ENCODE results near the gene ATP10A.

Gene ATP10A

DNA sequence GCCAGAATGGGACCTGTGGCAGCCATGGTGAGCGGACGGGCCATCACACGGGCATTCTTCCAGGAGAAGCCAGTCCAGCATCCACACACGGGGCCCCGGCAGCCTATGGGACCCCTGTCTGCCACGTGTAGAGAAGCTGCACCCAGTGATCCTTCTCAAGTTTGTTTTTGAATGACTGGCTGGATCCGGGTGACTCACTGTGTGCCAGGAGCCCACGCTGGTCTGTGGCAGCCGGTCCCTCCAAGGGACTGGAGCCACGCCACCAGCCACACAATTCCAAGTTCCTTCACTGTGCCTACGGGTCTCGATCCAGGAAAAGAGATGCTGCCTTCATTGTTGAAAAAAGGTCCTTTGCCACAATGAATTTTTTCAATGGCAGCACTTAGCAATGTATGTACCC is 58.1 kb downstream of the ATP10A start:
- Histone ChIP-seq H3K9ac (no peak overlapping the region), H3K4me3 (no peak overlapping the region), H3K27me3 (no peaks in the 10 kb centered on the region), H3K4me1 (peaks cover 78% of the 10 kb centered on the region), H4K20me1 (peaks cover 7% of the 10 kb centered on the region; the same call in 1 of the 2 replicates), H3K9me3 (no peaks in the 10 kb centered on the region), H3K27ac (no peak overlapping the region), H3K4me2 (peak overlapping the region; percentile 5; the same call in 1 of the 2 replicates), H3K36me3 (0 out of 2 replicates have a peak, but pooled peaks cover 3% of the 10 kb centered on the region)
- no peak for TF ChIP-seq Cebpa-rat (IDR thresholded peaks at IDR 0.05)

GRCh38 chr15:25804451-25804850 is 58.7 kb downstream of the ATP10A start:
- Histone ChIP-seq H3K4me3 (no peak overlapping the region), H3K4me1 (peaks cover 82% of the 10 kb centered on the region), H3K9me3 (no peaks in the 10 kb centered on the region), H3K4me2 (peak overlapping the region; percentile 94; the same call in 1 of the 2 replicates), H3K27ac (no peak overlapping the region; the same call in 1 of the 2 replicates), H3K27me3 (no peaks in the 10 kb centered on the region), H4K20me1 (0 out of 2 replicates have a peak, but pooled peaks cover under 1% of the 10 kb centered on the region), H3K36me3 (0 out of 2 replicates have a peak, but pooled peaks cover 3% of the 10 kb centered on the region), H3K9ac (no peak overlapping the region)
- no peak for TF ChIP-seq Cebpa-rat (IDR thresholded peaks at IDR 0.05)

DNA sequence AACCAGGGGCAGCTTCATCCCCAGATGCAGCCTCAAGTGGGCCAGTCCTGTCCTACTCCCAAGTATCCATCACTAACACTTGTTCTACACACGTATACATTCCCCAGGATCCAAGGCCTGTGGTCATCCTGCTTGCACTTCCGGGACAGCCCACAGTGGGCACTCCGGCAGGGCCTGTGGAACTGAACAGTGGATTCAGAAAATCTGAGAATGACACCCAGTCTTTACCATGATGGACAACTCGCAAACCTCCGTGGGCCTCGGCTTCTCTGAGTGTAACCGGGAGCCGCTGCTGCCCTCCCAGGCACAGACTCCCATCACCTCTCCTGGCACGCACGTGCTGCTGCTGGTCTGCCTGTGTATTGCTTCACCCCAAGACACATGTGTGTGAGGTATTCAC is 59.6 kb downstream of the ATP10A start:
- no peak for TF ChIP-seq Cebpa-rat (IDR thresholded peaks at IDR 0.05)
- Histone ChIP-seq H3K27ac (peak overlapping the region; percentile 72), H3K36me3 (no peaks in the 10 kb centered on the region), H3K27me3 (no peaks in the 10 kb centered on the region), H3K4me1 (peaks cover 86% of the 10 kb centered on the region), H3K9me3 (no peaks in the 10 kb centered on the region), H3K4me2 (peak overlapping the region; percentile 94), H4K20me1 (no peaks in the 10 kb centered on the region), H3K9ac (peak overlapping the region; percentile 22; the same call in 1 of the 2 replicates), H3K4me3 (no peak overlapping the region)

GRCh38 chr15:25803036-25803435 is 60.1 kb downstream of the ATP10A start:
- no peaks in the 10 kb centered on the region for H3K36me3 ChIP-seq
- no peaks in the 10 kb centered on the region for H3K27me3 ChIP-seq
- H4K20me1 ChIP-seq = no peaks in the 10 kb centered on the region
- peak overlapping the region; percentile 22; the same call in 1 of the 2 replicates for H3K9ac ChIP-seq
- no peaks in the 10 kb centered on the region for H3K9me3 ChIP-seq
- peak overlapping the region; percentile 72 for H3K27ac ChIP-seq
- H3K4me2 ChIP-seq = peak overlapping the region; percentile 94
- H3K4me1 ChIP-seq = peaks cover 91% of the 10 kb centered on the region
- H3K4me3 ChIP-seq = no peak overlapping the region
- 0 out of 2 replicates have a peak, but pooled peaks have one; percentile 14 for TF ChIP-seq Cebpa-rat (IDR thresholded peaks at IDR 0.05)

DNA sequence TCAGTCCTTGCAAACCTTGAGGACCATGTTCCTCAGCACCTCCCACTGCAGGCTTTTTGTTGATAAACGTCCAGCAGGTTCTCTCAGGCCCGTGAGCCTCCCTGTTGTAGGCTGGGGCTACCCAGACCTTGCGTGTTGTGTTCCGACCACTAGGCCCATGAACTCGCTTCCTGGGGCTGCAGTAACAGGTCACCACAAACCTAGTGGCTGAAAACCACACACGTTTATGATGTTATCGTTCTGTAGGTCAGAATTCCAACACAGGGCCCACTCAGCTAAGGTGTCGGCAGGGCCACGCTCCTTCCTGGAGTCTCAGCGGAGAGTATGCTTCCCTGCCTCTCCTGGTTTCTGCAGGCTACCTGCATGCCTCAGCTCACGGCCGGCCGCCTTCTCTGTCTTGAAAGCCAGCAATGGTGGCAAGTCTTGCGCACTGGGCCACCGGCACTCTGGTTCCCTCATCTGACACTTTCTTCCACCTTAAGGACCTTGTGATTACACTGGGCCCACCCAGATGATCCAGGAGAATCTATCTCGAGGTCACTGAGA is 60.8 kb downstream of the ATP10A start:
- Histone ChIP-seq H3K4me2 (peak overlapping the region; percentile 94), H4K20me1 (no peaks in the 10 kb centered on the region), H3K4me1 (peaks cover 98% of the 10 kb centered on the region), H3K27me3 (no peaks in the 10 kb centered on the region), H3K27ac (peak overlapping the region; percentile 72), H3K36me3 (no peaks in the 10 kb centered on the region), H3K4me3 (no peak overlapping the region), H3K9me3 (no peaks in the 10 kb centered on the region), H3K9ac (peak overlapping the region; percentile 22; the same call in 1 of the 2 replicates)
- no peak for TF ChIP-seq Cebpa-rat (IDR thresholded peaks at IDR 0.05)

DNA sequence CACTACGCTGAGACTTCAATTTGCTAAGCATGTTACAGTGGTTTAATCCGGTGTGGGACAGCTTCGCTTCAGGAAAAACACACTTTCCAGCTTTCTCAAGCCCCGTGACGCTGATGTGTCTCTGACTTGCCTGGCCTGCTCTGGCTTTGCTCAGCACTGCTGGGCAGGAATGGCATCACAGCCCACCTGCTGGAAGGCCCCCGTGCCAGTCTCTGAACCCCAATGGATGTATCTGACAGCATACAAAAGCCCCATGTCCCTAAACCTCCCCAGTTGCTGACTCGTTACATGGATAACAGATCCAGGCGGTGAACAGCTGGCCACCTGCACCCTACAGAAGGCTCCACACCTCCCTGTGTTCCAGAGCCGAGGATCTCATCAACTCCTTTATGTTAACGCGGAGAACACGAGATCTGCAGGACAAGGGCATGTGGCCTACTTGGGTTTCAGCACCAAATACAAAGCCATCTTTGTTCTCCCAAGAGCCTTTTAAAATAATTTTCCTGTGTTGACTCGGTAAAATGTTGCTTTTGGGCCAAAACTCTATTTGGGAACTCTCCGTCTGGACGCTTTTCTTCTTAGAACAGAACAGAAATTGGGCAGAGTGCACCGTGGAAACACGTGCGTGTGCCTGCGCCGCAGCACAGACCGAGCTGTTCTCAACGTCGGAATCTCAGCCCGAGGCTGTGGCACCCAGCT is 61.4 kb downstream of the ATP10A start:
- no peaks in the 10 kb centered on the region for H3K36me3 ChIP-seq
- H3K9ac ChIP-seq = no peak overlapping the region
- peak overlapping the region; percentile 72 for H3K27ac ChIP-seq
- no peak overlapping the region for H3K4me3 ChIP-seq
- H3K4me2 ChIP-seq = peak overlapping the region; percentile 94
- no peaks in the 10 kb centered on the region for H3K27me3 ChIP-seq
- H4K20me1 ChIP-seq = no peaks in the 10 kb centered on the region
- TF ChIP-seq Cebpa-rat (IDR thresholded peaks at IDR 0.05) = no peak
- peaks cover 99% of the 10 kb centered on the region for H3K4me1 ChIP-seq
- H3K9me3 ChIP-seq = no peaks in the 10 kb centered on the region

- Histone ChIP-seq H3K9ac (peak overlapping the region; percentile 67; the same call in 1 of the 2 replicates), H3K4me1 (peaks cover 100% of the 10 kb centered on the region), H3K27me3 (no peaks in the 10 kb centered on the region), H4K20me1 (no peaks in the 10 kb centered on the region), H3K9me3 (no peaks in the 10 kb centered on the region), H3K36me3 (no peaks in the 10 kb centered on the region), H3K4me2 (peak overlapping the region; percentile 94), H3K27ac (peak overlapping the region; percentile 58), H3K4me3 (peak overlapping the region; percentile 63)
- no peak for TF ChIP-seq Cebpa-rat (IDR thresholded peaks at IDR 0.05)
Measured at GRCh38 chr15:25800761-25801515, 62.2 kb downstream of the ATP10A start.

- Histone ChIP-seq H4K20me1 (no peaks in the 10 kb centered on the region), H3K4me1 (peaks cover 100% of the 10 kb centered on the region), H3K4me2 (peak overlapping the region; percentile 94), H3K4me3 (peak overlapping the region; percentile 63), H3K9me3 (no peaks in the 10 kb centered on the region), H3K27ac (peak overlapping the region; percentile 58), H3K9ac (peak overlapping the region; percentile 67), H3K36me3 (no peaks in the 10 kb centered on the region), H3K27me3 (no peaks in the 10 kb centered on the region)
- TF ChIP-seq Cebpa-rat (IDR thresholded peaks at IDR 0.05) = no peak
Measured at GRCh38 chr15:25799906-25800700, 63.0 kb downstream of the ATP10A start.
